NK-92 (cell line): ENCODE data around the gene RFPL2.
"Not testable (repeated sequence)": the region's sequence is repeated elsewhere in the genome, so short reads cannot be mapped to it uniquely, and the experiment has no call there.

Experiments
- DNase-seq: peaks from one replicate; lab custom pipeline; 2025; ENCODE audit not compliant: unreplicated experiment; lab: John Stamatoyannopoulos, UW

The RFPL2 gene

DNA sequence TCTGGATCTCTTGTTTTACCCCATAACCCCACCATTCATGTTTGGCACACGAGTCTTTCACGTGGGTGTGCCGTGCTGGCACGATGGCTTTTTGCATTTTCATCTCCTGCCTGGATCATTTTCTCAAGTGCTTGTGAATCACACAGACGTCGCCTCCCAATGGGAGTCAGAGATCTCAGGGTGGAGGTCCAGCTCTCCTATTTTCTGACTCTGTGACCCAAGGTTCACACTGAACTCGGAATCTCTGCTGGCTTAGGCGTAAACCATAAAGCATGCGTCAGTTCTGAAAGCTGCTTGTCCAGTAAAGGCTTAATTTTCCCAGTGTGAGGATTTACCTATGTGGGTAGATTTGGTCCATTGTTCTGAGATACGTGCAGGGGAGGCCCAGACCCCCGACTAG lies 29.8 kb downstream of the RFPL2 start:
- no peak for DNase-seq

DNA sequence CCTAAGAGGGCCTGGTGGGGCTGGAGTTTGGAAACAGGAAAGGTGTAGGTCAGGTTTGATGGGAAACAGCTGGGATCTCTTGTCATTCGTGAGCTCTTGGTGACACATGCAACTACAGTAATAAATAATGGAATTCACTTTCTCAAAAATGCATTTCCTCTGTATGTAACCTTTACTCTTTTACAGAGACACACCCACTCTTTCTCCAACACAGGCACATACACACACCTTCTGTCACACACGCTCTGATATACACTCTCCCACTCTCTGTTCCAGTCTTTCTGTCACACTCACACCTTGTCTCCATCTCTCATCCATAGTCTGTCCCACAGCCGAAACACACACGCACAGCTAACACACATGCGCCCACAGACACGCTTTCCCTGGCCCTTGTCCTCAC lies 39.2 kb downstream of the RFPL2 start:
- DNase-seq = no peak

DNA sequence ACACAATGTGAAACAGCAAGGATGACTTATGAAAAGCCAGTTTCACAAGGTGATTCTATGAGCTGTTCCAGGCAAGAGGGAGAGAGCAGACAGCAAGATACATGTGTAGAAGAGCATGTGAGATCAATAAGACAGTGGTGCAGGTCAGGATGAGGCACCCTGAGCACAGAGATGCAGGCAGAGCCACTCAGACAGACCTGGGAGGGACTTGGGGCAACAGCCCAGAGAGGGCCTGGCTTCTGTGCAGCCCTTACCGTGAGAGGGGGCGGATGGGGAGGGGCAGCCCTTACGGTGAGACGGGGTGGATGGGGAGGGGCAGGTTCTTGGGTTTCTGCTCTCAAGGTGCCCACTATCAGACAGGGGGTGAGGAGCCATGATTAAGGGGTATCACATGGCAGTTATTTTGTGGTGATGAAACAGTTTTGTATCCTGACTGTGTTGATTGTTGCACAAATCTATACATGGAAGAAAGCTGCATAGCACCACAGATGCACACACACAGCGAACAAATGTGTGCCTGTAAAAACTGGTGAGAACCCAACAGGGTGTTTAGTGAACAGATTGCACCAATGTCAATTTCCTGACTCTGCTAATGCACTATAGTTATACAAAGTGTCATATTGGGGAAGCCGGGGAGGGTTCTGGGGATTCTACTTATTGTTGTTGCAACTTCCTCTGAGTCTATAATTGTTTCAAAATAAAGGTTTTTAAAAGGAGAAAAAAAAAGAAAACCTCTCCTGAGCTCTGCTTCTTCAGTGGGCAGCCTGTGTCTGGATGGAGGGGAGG lies 40.6 kb downstream of the RFPL2 start:
- DNase-seq = no peak

DNA sequence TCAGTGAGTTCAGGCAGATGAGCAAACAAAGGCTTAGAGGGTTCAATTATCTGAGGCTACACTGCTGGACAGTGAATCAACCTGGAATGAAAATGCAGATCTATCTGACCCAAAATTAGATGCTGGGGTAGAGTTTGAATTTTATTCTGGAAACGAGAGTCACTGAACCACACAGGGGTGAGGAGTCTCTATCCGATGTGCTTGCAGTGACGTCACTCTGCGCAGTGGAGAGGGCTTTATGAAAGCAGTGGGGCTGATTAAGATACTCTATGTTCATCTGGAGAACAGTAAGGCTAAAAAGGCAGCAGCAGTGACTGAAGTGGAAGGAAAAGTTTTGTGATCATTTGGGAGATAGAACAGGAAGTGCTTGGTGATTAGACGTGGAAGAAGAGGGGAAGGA lies 44.5 kb downstream of the RFPL2 start:
- not testable (repeated sequence) for DNase-seq

DNA sequence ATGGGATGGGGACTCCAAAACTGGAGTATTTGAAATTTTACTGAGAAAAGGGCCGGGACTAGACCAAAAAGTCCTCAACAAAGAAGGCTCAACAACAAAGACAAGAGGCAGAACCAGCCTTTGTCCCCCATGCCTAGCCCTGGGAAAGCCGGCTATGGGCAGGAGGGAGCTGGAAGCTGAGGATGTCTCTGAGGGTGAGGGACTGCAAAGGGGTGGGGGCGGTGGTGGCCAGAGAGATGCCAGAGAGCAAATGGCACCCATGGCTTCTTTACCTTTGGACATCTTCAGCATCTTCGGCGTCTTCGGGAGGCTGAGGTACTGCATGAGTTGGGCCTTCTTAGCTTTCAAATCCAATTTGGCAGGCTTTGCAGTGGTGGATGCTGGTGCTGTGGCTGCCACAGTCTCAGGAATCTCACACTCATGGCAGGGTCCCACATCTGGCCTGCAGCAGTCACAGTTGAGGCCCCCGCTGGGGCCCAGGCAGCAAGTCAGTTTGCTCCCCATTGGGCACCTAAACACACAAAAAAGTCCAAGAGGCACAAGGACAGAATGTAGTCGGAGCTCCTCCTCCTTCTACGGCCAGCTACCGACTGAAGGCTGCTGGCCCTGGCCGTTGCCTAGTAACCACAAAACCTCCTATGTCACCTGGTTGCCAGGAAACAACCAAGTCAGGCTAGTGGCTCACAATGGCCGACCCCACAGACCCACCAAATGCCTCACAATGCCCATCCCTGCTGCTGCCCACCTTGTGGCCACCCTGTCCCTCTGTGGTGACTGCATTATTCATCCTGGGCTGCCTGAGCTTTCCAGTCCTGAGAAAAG lies 46.0 kb downstream of the RFPL2 start, which contains the start of gene C22orf42:
TSS of gene C22orf42 (minus strand) at position 592 of the 822 bp plus-strand sequence. CDS start at position 504, 88 bp downstream.
- DNase-seq = no peak

DNA sequence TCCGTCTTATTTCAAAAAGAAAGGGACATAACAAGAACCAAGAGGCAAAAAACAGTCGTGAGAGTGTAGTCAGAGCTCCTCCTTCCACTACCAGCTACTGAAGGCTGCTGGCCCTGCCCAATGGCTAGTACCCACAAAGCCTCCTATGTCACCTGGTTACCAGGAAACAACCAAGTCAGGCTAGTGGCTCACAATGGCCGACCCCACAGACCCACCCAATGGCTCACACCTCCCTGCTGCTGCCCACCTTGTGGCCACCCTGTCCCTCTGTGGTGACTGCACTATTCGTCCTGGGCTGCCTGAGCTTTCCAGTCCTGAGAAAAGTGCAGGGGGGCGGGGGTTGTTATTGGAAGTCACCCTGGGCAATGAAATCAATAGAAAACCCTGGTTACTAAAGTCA lies 47.2 kb downstream of the RFPL2 start:
- not testable (repeated sequence) for DNase-seq

DNA sequence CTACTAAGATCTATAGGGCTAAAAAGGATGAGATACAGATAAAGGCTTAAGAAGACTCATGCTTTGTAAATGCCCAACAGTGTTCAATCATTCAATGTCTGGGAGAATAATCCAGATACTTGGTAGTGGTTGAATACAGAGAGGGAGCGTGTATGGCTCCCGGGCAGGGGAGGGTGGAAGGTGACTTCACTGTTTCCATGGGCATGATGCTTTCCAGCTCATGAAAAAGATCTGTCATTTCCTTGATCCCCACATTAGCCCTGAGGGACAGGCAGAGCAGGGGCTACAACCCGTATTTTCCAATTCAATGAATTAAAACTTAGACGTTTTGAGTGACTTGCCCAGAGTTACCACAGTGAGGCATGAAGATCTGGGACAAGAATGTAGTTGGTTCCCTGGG lies 50.1 kb downstream of the RFPL2 start:
- not testable (repeated sequence) for DNase-seq

DNA sequence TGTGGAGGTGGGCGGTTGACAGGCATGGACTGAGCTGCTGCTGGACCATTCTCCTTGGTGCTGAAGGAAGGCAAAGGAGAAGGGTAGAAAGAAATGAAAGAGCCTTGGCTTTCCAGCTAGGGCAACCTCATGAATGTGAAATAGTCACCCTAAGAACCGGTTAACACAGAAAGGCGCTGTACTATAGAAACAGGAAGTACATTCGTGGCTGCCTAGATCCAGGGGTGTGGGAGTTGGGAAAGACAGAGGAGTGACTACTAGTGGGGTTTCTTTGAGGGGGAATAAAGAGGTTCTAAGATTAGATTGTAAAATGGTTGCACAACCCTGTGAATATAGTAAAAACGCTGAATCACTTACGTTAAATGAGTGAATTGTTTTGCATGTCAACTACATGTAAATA lies 53.2 kb downstream of the RFPL2 start:
- DNase-seq = not testable (repeated sequence)

DNA sequence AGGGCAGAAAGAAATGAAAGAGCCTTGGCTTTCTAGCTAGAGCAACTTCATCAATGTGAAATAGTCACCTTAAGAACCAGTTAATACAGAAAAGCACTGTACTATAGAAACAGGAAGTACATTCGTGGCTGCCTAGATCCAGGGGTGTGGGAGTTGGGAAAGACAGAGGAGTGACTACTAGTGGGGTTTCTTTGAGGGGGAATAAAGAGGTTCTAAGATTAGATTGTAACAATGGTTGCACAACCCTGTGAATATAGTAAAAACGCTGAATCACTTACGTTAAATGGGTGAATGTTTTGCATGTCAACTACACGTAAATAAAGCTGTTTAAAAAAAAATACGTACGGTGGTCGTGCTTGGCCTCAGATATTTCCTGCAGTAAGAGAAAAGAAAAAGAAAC lies 54.2 kb downstream of the RFPL2 start:
- DNase-seq = not testable (repeated sequence)

DNA sequence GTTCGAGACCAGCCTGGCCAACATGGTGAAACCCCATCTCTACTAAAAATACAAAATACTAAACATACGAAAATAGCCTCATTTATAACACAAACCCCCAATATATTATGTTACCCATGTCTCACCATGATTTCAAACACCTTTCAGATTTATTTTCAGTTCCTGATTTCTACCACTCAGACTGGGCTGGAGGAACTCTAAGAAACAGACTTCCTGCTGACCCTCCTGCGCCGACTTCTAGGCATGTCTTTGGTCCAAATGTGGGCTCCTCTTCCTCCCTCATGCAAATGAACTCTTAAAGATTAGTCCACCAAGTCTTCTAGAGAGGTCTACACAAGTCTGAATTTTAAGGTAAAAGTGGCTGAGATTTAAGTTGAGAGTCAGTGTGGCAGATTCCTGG lies 56.5 kb downstream of the RFPL2 start:
- not testable (repeated sequence) for DNase-seq

DNA sequence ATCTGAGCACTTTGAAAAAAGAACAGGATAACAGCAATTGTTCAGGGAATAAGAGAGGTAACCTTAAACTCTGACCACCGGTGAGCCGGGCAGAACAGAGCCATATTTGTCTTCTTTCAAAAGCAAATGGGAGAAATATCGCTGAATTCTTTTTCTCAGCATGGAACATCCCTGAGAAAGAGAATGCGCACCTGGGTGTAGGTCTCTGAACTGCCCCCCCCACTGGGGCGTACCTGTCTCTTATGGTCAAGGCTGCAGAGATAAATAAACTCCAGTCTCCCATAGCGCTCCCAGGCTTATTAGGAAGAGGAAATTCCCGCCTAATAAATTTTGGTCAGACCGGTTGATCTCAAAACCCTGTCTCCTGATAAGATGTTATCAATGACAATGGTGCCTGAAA lies 57.7 kb downstream of the RFPL2 start:
- not testable (repeated sequence) for DNase-seq

DNA sequence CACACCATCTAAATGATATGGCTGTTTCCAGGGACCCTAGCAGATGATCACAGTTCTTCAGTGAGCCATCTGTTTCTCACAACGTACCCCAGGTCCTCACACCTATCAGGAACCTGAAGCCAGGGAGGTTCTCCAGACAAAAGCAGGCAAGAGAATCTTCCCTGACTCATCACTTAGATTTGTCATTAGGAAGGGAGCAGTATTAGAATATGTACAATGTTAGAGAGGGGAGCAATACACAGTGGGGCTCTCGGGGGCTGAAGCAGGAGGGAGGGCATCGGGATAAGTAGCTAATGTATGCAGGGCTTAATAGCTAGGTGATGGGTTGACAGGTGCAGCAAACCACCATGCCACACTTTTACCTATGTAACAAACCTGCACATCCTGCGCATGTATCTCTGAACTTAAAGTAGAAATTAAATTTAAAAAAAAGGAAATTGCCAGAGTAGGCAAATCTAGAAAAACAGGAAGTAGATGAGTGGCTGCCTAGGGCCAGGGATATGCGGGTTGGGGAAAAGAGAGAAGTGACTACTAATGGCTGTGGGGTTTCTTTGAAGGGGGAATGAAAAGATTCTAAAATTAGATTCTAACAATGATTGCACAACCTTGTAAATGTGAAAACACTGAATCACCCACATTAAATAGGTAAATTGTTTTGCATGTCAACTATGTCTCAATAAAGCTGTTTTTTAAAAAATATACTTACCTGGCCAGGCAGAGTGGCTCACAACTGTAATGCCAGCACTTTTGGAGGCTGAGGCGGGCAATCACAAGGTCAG lies 60.2 kb downstream of the RFPL2 start:
- DNase-seq = no peak

DNA sequence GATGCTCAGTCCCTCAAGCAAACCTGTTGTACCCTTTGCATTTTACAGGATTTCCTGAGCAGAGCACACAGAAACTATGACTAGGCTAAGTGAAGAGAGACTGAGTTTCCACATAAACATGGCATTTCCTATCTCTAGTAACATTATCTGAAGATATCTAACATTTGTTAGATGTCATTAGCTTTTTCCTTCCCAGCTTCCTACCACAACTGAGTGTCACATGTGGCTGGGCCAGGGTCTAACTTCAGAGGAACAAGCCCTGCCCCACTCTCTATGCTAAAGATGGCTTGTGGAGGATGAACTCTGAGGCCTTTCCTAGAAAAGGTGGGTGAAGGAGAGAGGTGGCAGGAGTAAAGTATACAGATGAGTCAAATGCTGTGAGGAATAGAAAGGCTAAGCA lies 62.3 kb downstream of the RFPL2 start:
- DNase-seq = no peak

DNA sequence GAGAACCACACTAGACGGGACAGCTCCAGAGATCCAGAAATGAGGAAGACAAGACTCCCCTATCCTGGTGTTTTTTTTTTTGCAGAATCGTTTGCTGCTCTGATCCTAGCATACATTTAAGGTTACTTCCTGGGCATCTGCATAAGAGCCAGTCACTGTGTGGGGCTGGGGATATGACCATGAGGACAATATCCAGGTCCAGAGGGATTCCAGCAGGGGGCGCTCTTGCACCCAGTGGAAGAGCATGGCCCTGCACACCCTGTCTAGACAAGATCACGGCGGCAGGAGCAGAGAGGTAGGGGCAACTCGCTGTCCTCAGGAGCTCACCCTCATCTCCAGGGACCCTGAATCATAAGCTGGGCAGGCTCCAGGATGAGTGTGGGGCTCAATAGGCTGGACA lies 64.2 kb downstream of the RFPL2 start:
- not testable (repeated sequence) for DNase-seq
